Smooth muscle cell (in vitro differentiated cells): ENCODE data around the gene GYS1. TPM values are rescaled to one million over a fixed set of nuclear protein-coding genes. Genes with fewer than 3 reads are reported as not detected.

Experiments
- DNase-seq: peaks from one replicate; lab custom pipeline; 2025; ENCODE audit not compliant: unreplicated experiment; lab: John Stamatoyannopoulos, UW
- H2AFZ ChIP-seq: fragments of 200-600 bp; sonication (generic); 2 replicates; pipeline ENCODE4 v1.6.0; 2016; ENCODE audit warnings: antibody characterized with exemption, low read depth, mild to moderate bottlenecking
- H3F3A ChIP-seq: fragments of 200-600 bp; sonication (generic); 2 replicates; pipeline ENCODE4 v1.6.0; 2017; ENCODE audit warnings: antibody characterized with exemption, low read depth
- H3K27ac ChIP-seq: fragments of 200-600 bp; sonication (generic); 2 replicates; pipeline ENCODE4 v1.5.1; 2016; ENCODE audit warnings: low read depth, mild to moderate bottlenecking
- H3K27me3 ChIP-seq: fragments of 200-600 bp; sonication (generic); 2 replicates; pipeline ENCODE4 v1.6.1; 2016; ENCODE audit warnings: low read depth, mild to moderate bottlenecking
- H3K36me3 ChIP-seq: fragments of 200-600 bp; sonication (generic); 2 replicates; pipeline ENCODE4 v1.5.1; 2016; ENCODE audit warnings: low read depth
- H3K4me1 ChIP-seq: fragments of 200-600 bp; sonication (generic); 2 replicates; pipeline ENCODE4 v1.5.1; 2016; ENCODE audit warnings: low read depth
- H3K4me2 ChIP-seq: fragments of 200-600 bp; sonication (generic); 2 replicates; pipeline ENCODE4 v1.6.0; 2016; ENCODE audit warnings: mild to moderate bottlenecking
- H3K4me3 ChIP-seq: fragments of 200-600 bp; sonication (generic); 2 replicates; pipeline ENCODE4 v1.5.1; 2016; ENCODE audit warnings: mild to moderate bottlenecking
- H3K79me2 ChIP-seq: fragments of 200-600 bp; sonication (generic); 2 replicates; pipeline ENCODE4 v1.6.0; 2016; ENCODE audit warnings: low read depth, mild to moderate bottlenecking
- H3K9ac ChIP-seq: fragments of 200-600 bp; sonication (generic); 2 replicates; pipeline ENCODE4 v1.6.0; 2016; ENCODE audit warnings: low read depth
- H3K9me3 ChIP-seq: fragments of 200-600 bp; sonication (generic); replicated peaks from 2 replicates; pipeline ENCODE4 v1.5.1; 2016; ENCODE audit warnings: low read depth
- H4K20me1 ChIP-seq: fragments of 200-600 bp; sonication (generic); 2 replicates; pipeline ENCODE4 v1.6.0; 2016; ENCODE audit warnings: low read depth
- WGBS: methylation state at CpG from one replicate; pipeline ENCODE4 v1.1.7; 2016; ENCODE audit warnings: low lambda C conversion rate; 5-methylcytosine and 5-hydroxymethylcytosine counted together
- polyA plus RNA-seq: library from polyadenylated mRNA; unstranded; fragments of >200 nt; fragmentation: Nextera tagmentation; extraction: Ambion mirVana; gene quantifications from 2 replicates; pipeline ENCODE4 v1.2.1, GENCODE V29; 2016
- total RNA-seq: library from RNA; depleted of rRNA; stranded (reverse); fragments of >200 nt; gene quantifications from 2 replicates; pipeline ENCODE4 v1.2.3, GENCODE V29; 2014
- TF ChIP-seq, protein P1 (sequence below): fragments of 200-600 bp; sonication (generic); IDR thresholded peaks from 2 replicates; pipeline ENCODE4 v1.5.1; 2017; ENCODE audit warnings: borderline replicate concordance, mild to moderate bottlenecking, antibody characterized with exemption; ENCODE audit not compliant: insufficient read depth, poor library complexity, severe bottlenecking

GYS1 gene
- total and polyA plus RNA-seq, 2 experiments from 2014 or later, result 58.1 to 82.6 TPM

DNA sequence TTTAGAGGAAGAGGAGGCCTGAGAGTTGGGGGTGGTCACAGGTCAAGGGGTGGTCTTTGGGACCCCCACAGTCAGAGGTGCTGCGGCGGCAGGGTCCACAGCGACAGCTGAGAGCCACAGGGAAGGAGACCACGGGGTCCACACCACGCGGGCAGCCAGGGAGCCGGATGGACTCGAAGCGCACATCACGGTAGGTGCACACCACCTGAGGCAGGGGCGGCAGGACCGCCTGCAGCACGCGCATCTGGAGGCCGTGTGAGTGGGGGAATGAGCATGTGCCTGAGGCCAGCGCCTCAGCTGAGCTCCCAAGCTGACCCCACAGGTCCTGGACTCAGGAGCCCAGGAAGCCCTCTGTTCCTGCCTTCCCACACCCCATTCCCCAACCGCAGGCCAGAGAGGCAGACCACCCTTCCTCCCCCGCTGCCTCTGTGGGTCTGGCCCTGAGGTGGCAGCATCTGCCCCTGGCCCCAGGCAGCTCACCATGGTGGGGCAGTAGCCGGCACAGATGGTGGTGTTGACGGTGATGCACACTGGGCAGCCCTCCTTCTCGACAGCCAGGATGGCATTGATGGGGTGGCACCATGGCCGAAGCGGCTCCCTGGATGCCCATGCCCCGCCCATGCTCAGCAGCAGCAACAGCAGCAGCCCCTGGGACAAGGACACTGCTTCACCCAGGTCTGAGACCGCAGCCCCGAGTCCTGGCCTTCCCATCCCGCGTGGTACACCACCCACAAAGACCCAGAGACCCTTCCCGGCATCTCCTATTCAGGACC is 23.1 kb upstream of the GYS1 start:
- Histone ChIP-seq H3K4me1 (no peaks in the 10 kb centered on the region), H3K9me3 (no peaks in the 10 kb centered on the region), H3K36me3 (no peaks in the 10 kb centered on the region), H3K9ac (no peak overlapping the region), H3K4me3 (no peak overlapping the region), H3K4me2 (no peak overlapping the region), H4K20me1 (no peaks in the 10 kb centered on the region), H3K27ac (no peak overlapping the region), H3K27me3 (peaks cover 6% of the 10 kb centered on the region), H3K79me2 (no peaks in the 10 kb centered on the region), H2AFZ (no peak overlapping the region), H3F3A (no peaks in the 10 kb centered on the region)
- 99% methylated on average over 23 of the region's 29 CpGs for WGBS
- no peak for DNase-seq
- TF ChIP-seq, protein P1, sequence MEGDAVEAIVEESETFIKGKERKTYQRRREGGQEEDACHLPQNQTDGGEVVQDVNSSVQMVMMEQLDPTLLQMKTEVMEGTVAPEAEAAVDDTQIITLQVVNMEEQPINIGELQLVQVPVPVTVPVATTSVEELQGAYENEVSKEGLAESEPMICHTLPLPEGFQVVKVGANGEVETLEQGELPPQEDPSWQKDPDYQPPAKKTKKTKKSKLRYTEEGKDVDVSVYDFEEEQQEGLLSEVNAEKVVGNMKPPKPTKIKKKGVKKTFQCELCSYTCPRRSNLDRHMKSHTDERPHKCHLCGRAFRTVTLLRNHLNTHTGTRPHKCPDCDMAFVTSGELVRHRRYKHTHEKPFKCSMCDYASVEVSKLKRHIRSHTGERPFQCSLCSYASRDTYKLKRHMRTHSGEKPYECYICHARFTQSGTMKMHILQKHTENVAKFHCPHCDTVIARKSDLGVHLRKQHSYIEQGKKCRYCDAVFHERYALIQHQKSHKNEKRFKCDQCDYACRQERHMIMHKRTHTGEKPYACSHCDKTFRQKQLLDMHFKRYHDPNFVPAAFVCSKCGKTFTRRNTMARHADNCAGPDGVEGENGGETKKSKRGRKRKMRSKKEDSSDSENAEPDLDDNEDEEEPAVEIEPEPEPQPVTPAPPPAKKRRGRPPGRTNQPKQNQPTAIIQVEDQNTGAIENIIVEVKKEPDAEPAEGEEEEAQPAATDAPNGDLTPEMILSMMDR, result no peak

DNA sequence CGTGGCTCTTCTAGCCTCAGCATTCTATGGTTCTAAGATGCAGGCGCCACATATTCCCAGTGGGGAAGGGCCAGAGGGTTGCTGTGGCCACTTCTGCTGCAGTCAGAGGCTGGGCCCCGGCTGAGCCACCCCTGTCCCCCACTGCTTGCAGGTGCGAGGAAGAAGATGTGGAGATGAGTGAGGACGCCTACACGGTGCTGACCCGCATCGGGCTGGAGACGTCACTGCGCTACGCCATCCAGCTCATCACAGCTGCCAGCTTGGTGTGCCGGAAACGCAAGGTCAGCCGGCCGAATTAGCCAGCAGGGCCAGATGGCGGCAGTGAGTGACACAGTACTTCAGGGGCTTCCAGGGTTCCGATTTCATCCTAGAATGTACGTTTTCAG is 21.8 kb upstream of the GYS1 start:
- no peaks in the 10 kb centered on the region for H3K4me1 ChIP-seq
- no peak for DNase-seq

DNA sequence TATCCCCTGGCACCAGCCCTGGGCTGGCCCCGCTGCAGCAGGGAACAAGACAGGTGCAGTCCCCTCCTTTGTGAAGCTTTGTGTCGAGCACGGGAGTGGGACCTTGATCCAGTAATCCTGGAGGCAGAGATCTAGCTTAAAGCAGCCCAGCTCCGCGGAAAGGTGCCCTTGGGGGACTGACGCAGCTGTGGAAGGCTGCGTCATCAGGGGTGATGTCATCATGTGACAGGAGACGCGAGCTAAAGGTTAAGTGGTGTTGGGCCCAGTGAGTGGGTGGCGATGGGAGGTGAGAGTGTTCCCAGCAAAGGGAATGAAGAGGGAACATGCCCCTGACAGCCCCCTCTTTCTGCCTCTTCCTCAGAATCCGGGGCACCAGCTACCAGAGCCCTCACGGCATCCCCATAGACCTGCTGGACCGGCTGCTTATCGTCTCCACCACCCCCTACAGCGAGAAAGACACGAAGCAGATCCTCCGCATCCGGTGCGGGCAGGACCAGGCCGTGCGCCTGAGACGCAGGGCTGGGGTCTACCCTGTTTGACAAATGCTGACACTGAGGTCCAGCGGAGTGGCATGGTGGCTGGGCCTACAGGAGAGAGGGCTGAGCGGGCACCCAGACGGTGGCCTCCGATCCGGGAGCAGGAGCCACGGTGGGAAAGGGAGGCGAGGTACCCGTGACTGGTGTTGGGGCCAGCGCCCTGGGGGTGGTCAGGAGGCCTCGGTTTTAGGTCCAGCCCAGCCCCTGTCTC is 21.2 kb upstream of the GYS1 start:
- H3K4me3 ChIP-seq, result no peak overlapping the region
- no peak overlapping the region for H3K4me2 ChIP-seq
- 92% methylated on average over 32 of the region's 32 CpGs for WGBS
- H3K36me3 ChIP-seq, result no peaks in the 10 kb centered on the region
- no peaks in the 10 kb centered on the region for H3K4me1 ChIP-seq
- H4K20me1 ChIP-seq, result no peaks in the 10 kb centered on the region
- H3K27ac ChIP-seq, result no peak overlapping the region
- no peaks in the 10 kb centered on the region for H3F3A ChIP-seq
- H3K9ac ChIP-seq, result no peak overlapping the region
- TF ChIP-seq, protein P1, result no peak
- H3K27me3 ChIP-seq, result peaks cover 6% of the 10 kb centered on the region
- H3K9me3 ChIP-seq, result no peaks in the 10 kb centered on the region
- H3K79me2 ChIP-seq, result no peaks in the 10 kb centered on the region
- no peak for DNase-seq
- no peak overlapping the region for H2AFZ ChIP-seq

More for the DNA sequence above, 21.8 kb upstream of the GYS1 start:
- TF ChIP-seq, protein P1, result no peak
- H4K20me1 ChIP-seq, result no peaks in the 10 kb centered on the region
- no peak overlapping the region for H3K4me3 ChIP-seq
- no peak overlapping the region for H2AFZ ChIP-seq
- H3K79me2 ChIP-seq, result no peaks in the 10 kb centered on the region
- H3K9ac ChIP-seq, result no peak overlapping the region
- no peaks in the 10 kb centered on the region for H3K9me3 ChIP-seq
- 94% methylated on average over 18 of the region's 18 CpGs for WGBS
- no peak overlapping the region for H3K4me2 ChIP-seq
- H3F3A ChIP-seq, result no peaks in the 10 kb centered on the region
- H3K36me3 ChIP-seq, result no peaks in the 10 kb centered on the region
- no peak overlapping the region for H3K27ac ChIP-seq
- peaks cover 6% of the 10 kb centered on the region for H3K27me3 ChIP-seq
